Effector memory CD4-positive, alpha-beta T cell (primary cell): ENCODE measurements around the gene ADGRG1.
"Not testable (repeated sequence)": the region's sequence is repeated elsewhere in the genome, so short reads cannot be mapped to it uniquely, and the experiment has no call there.

Source experiments
- DNase-seq, 3 donors: peaks; one replicate each; pipeline ENCODE4 v3.0.0-alpha.2; 2020
- H3K27ac ChIP-seq: 2 replicates; pipeline ENCODE4 v1.7.0; 2013; ENCODE audit warnings: mild to moderate bottlenecking, low read length, moderate library complexity; ENCODE audit not compliant: insufficient read depth, poor library complexity, severe bottlenecking
- H3K27me3 ChIP-seq: replicated peaks from 2 replicates; pipeline ENCODE4 v1.7.0; 2013; ENCODE audit warnings: mild to moderate bottlenecking, low read length; ENCODE audit not compliant: insufficient read depth, control insufficient read depth, poor library complexity, severe bottlenecking
- H3K36me3 ChIP-seq: 2 replicates; pipeline ENCODE4 v1.7.0; 2013; ENCODE audit warnings: mild to moderate bottlenecking, low read length, moderate library complexity; ENCODE audit not compliant: control insufficient read depth, insufficient read depth
- H3K4me1 ChIP-seq: 2 replicates; pipeline ENCODE4 v1.7.0; 2013; ENCODE audit warnings: low read length, mild to moderate bottlenecking; ENCODE audit not compliant: control insufficient read depth, insufficient read depth, poor library complexity, severe bottlenecking
- H3K4me3 ChIP-seq: 2 replicates; pipeline ENCODE4 v1.7.0; 2013; ENCODE audit warnings: low read length, low read depth, mild to moderate bottlenecking; ENCODE audit not compliant: insufficient read depth, poor library complexity, severe bottlenecking
- H3K9me3 ChIP-seq: 2 replicates; pipeline ENCODE4 v1.7.0; 2013; ENCODE audit warnings: mild to moderate bottlenecking, low read length, moderate library complexity; ENCODE audit not compliant: control insufficient read depth

Gene ADGRG1

DNA sequence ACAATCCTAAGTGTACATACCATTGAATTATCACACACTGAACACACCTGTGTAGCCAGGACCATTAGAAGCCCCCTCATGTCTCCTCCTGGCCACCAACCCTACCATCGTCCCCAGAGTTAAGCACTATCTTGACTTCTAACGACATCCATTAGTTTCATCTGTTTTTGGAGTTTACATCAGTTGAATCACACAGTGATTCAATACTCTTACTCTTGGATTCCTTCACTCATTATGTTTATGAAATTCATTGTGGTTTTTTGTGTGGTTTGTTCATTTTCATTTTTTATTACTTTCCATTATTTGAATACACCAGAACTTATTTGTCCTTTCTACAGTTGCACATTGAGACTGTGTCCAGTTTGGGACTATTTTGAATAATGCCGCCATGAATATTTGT is 79.7 kb downstream of the ADGRG1 start:
- Histone ChIP-seq H3K9me3 (no peaks in the 10 kb centered on the region), H3K4me3 (no peak overlapping the region), H3K4me1 (no peaks in the 10 kb centered on the region), H3K27me3 (no peaks in the 10 kb centered on the region), H3K36me3 (no peaks in the 10 kb centered on the region), H3K27ac (no peak overlapping the region)
- no peak for DNase-seq

DNA sequence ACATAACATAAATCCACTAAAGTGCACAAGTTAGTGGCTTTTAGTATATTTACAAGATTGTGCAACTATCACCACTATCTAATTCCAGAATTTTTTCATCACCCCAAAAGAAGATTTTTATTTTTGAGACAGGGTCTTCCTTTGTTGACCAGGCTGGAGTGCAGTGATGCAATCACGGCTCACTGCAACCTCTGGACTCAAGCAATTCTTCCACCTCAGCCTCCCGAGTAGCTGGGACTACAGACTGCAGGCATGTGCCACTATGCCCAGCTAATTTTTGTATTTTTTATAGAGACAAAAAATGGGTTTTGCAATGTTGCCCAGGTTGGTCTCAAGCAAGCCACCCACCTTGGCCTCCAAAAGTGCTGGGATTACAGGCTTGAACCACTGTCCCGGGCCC is 81.2 kb downstream of the ADGRG1 start:
- no peaks in the 10 kb centered on the region for H3K36me3 ChIP-seq
- DNase-seq = no peak
- no peaks in the 10 kb centered on the region for H3K4me1 ChIP-seq
- H3K27ac ChIP-seq = no peak overlapping the region
- no peak overlapping the region for H3K4me3 ChIP-seq
- no peaks in the 10 kb centered on the region for H3K9me3 ChIP-seq
- no peaks in the 10 kb centered on the region for H3K27me3 ChIP-seq

DNA sequence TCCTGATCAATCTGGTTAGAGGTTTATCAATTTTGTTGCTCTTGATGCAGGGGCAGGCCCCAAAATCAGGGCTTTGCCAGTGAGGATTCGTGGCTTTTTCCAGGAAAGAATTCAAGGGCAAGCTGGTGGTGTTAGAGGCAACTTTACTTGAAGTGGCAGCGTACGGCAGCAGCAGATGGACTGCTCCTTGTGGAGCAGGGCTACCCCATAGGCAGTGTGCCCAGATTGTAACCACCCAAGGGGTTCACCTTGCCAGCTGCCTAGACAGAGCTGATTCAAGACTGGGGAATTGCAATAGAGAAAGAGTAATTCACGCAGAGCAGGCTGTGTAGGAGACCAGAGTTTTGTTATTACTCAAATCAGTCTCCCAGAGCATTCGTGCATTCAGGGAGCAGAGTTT is 82.9 kb downstream of the ADGRG1 start:
- no peak overlapping the region for H3K4me3 ChIP-seq
- H3K36me3 ChIP-seq = no peaks in the 10 kb centered on the region
- H3K27ac ChIP-seq = no peak overlapping the region
- no peaks in the 10 kb centered on the region for H3K27me3 ChIP-seq
- H3K4me1 ChIP-seq = no peaks in the 10 kb centered on the region
- H3K9me3 ChIP-seq = no peaks in the 10 kb centered on the region
- no peak for DNase-seq

DNA sequence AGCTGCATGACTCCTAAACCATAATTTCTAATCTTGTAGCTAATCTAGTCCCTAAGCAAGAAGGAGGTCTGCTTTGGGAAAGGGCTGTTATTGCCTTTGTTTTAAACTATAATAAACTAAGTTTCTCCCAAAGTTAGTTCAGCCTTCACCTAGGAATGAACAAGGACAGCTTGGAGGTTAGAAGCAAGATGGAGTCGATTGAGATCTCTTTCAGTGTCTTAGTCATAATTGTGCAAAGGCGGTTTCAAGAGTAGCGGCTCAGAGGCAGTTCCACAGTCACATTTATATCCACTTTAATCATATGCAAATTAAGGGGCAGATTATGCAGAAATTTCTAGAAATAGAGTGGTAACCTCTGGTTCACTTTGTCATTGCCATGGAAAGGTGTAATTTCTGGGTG is 83.6 kb downstream of the ADGRG1 start:
- no peak overlapping the region for H3K4me3 ChIP-seq
- H3K9me3 ChIP-seq = no peaks in the 10 kb centered on the region
- no peak for DNase-seq
- no peaks in the 10 kb centered on the region for H3K27me3 ChIP-seq
- no peaks in the 10 kb centered on the region for H3K36me3 ChIP-seq
- no peak overlapping the region for H3K27ac ChIP-seq
- no peaks in the 10 kb centered on the region for H3K4me1 ChIP-seq

DNA sequence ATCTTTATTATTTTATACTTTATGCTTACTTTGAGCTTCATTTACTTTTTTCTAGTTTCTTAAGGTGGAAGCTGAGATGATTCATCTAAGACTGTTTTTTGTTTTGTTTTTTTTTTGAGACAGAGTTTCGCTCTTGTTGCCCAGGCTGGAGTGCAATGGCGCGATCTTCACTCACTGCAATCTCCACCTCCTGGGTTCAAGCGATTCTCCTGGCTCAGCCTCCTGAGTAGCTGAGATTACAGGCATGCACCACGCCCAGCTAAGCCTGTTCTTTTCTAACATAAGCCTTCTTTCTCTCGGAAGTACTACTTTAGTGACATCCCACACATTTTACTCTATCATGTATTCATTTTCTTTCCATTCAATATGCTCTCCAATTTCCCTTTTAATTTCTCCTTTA is 84.1 kb downstream of the ADGRG1 start:
- not testable (repeated sequence) for H3K36me3 ChIP-seq, H3K27ac ChIP-seq, H3K27me3 ChIP-seq, H3K4me1 ChIP-seq, H3K4me3 ChIP-seq, DNase-seq, H3K9me3 ChIP-seq

DNA sequence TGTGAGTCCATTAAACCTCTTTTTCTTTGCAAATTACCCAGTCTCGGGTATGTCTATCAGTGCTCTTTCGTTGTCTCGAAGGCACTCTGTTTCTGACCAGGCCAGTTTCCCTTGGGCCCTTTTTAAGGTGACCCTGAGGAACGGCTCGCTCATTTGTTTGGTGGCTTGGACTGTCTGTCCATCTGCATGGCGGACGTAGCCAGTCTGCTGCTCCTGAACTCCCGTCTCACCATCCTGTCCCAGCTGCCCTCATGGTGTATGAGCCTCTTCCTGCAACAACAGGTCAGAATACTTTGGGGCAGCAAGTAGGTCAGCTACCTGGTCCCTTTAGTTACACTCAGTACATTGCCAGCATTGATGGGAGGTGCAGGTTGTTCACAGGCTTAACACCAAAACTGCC is 85.2 kb downstream of the ADGRG1 start:
- Histone ChIP-seq H3K27me3 (no peaks in the 10 kb centered on the region), H3K4me1 (no peaks in the 10 kb centered on the region), H3K4me3 (no peak overlapping the region), H3K27ac (no peak overlapping the region), H3K9me3 (no peaks in the 10 kb centered on the region), H3K36me3 (no peaks in the 10 kb centered on the region)
- DNase-seq = no peak

DNA sequence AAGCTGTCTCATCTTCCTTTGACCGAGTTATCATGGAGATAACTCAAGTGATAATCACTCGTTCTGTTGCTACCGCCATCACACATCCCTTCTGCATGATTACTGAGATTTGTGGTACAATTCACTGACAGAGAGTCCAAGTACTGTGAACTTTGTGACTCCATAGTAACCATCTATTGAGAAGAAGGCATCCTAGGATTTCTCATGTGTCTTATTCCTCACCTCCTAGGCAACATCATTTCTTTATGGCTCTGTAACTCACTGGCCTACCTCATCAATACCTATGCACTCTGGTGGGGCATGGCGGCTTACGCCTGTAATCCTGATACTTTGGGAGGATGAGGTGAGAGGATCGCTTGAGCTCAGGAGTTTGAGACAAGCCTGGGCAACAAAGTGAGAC is 85.6 kb downstream of the ADGRG1 start:
- H3K27me3 ChIP-seq = no peaks in the 10 kb centered on the region
- H3K4me3 ChIP-seq = no peak overlapping the region
- H3K9me3 ChIP-seq = no peaks in the 10 kb centered on the region
- no peaks in the 10 kb centered on the region for H3K36me3 ChIP-seq
- H3K27ac ChIP-seq = no peak overlapping the region
- no peak for DNase-seq
- H3K4me1 ChIP-seq = no peaks in the 10 kb centered on the region
